Mucosa of stomach (tissue), 1 donor: ENCODE measurements around the gene DNPEP.
"Not testable (repeated sequence)": the region's sequence is repeated elsewhere in the genome, so short reads cannot be mapped to it uniquely, and the experiment has no call there.

ENCODE experiments used
- H3K27me3 ChIP-seq: one replicate; pipeline ENCODE4 v1.7.0; 2013; ENCODE audit warnings: mild to moderate bottlenecking, low read length; ENCODE audit not compliant: control insufficient read depth, insufficient read depth
- H3K36me3 ChIP-seq: one replicate; pipeline ENCODE4 v1.7.0; 2013; ENCODE audit warnings: low read length; ENCODE audit not compliant: control insufficient read depth, insufficient read depth
- H3K4me1 ChIP-seq: one replicate; pipeline ENCODE4 v1.7.0; 2013; ENCODE audit warnings: mild to moderate bottlenecking, low read length; ENCODE audit not compliant: control insufficient read depth, insufficient read depth
- H3K4me3 ChIP-seq: one replicate; pipeline ENCODE4 v1.7.0; 2013; ENCODE audit warnings: low read length
- H3K9ac ChIP-seq: one replicate; pipeline ENCODE4 v1.7.0; 2013; ENCODE audit warnings: mild to moderate bottlenecking, low read length, moderate library complexity
- H3K9me3 ChIP-seq: one replicate; pipeline ENCODE4 v1.7.0; 2013; ENCODE audit warnings: mild to moderate bottlenecking, low read length, moderate library complexity; ENCODE audit not compliant: control insufficient read depth
- donor health status: Pancreatic carcinoma.

DNPEP gene

DNA sequence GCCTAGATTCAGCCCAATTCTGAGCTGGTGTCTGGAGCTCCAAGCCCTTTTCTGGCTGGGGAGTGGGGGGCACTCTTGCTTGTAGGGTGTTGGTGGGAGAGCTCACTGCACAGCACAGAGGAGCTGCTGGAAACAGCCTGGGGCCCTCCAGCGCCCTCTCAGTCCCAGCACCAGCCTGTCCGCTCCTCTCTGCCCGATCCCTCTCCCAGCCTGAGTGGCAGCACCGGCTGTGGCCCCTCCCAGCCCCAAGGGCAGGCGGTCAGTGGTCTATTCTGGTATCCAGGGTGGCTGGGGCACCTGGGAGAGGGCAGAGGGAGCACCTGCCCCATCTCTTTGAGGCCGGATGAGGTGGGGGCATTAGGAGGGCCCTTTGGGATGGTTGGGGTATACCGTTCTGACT lies 17.2 kb upstream of the DNPEP start:
- Histone ChIP-seq H3K4me1 (peaks cover 13% of the 10 kb centered on the region), H3K27me3 (no peaks in the 10 kb centered on the region), H3K9me3 (no peaks in the 10 kb centered on the region), H3K4me3 (no peak overlapping the region), H3K36me3 (no peaks in the 10 kb centered on the region), H3K9ac (peak overlapping the region; percentile 3)

DNA sequence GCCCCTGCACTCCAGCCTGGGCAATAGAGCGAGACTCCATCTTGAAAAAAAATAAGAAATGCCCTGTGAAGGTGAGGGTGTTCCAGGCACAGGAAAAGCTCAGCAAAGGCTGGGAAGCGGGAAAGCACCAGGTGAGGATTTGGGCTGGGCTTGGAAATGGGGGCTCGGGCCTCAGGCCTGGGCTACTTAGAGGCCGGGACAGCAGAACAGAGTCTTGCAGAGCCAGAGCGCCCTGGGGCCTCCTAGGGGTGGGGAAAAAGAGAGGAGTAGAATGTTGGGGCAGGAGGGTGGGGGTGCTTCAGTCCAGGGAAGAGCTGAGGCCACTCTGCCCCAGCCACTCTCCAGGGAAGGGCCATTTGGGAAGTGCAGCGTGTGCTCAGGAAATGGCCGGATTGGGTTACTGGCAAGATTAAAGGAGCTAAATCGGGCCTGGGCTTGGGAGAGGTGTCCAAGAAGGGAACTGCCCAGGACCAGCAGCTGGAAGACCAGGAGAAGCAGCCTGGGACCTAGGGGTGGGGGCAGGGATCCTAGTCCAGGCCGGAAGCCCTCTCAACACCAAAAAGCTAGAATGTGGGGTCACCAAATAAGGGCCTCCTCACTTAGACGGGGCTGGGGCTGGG lies 16.7 kb upstream of the DNPEP start:
- Histone ChIP-seq H3K36me3 (no peaks in the 10 kb centered on the region), H3K9ac (no peak overlapping the region), H3K4me1 (peaks cover 19% of the 10 kb centered on the region), H3K4me3 (no peak overlapping the region), H3K9me3 (no peaks in the 10 kb centered on the region), H3K27me3 (no peaks in the 10 kb centered on the region)

DNA sequence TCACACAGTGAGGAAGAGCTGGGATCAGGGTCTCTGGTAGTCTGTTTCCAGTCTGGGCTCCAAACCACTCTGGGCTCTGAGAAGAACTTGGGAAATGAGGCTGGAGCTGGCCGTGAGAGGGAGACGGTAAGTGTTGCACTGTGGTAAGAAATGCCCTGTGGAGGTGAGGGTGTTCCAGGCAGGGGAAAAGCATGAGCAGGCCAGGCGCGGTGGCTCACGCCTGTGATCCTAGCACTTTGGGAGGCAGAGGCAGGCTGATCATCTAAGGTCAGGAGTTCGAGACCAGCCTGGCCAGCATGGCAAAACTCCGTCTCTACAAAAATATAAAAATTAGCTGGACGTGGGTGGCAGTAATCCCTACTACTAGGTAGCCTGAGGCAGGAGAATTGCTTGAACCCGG lies 16.1 kb upstream of the DNPEP start:
- H3K9me3 ChIP-seq: no peaks in the 10 kb centered on the region
- peaks cover 24% of the 10 kb centered on the region for H3K4me1 ChIP-seq
- no peak overlapping the region for H3K4me3 ChIP-seq
- no peaks in the 10 kb centered on the region for H3K36me3 ChIP-seq
- H3K27me3 ChIP-seq: no peaks in the 10 kb centered on the region
- H3K9ac ChIP-seq: no peak overlapping the region

DNA sequence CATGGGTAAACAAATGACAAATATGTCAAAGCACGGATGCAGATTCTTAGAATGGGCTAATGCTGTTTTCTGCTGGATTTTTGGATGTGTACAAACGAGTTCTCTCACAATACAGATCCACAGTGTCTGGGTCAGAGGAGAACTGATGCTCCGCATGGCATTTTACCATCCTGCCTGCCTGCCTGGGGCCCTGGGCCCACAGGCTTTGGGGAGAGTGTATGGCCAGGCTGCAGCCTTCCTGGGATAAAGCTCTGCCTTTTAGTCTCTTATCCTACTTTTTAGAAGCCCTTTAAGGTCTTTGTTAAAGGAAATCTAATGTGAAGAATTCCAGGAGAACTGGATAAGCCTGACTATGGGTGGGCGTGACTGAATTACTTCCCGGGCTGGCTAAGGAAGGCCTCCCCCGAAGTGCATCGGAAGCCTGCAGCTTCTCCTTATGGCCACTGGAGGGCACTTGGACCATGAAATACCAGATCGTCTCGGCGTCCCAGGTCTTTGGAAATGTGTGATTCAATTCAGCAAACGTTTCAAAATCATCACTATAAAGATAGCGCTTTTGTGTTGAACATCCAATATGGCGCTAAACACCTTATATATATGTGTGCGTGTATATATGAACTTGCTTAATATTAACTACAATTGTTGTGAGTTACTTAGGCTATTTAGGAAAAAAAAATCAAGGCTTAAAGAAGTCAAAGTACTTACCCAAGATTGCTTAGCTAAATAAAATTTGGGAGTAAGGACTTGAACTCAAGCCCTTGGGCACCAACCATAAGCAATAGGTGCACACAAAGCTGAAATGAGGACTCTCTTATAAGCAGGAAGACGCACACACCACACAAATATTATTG lies 15.2 kb upstream of the DNPEP start:
- no peaks in the 10 kb centered on the region for H3K9me3 ChIP-seq
- no peaks in the 10 kb centered on the region for H3K27me3 ChIP-seq
- no peak overlapping the region for H3K4me3 ChIP-seq
- peak overlapping the region; percentile 1 for H3K9ac ChIP-seq
- H3K4me1 ChIP-seq: peaks cover 30% of the 10 kb centered on the region
- H3K36me3 ChIP-seq: no peaks in the 10 kb centered on the region

DNA sequence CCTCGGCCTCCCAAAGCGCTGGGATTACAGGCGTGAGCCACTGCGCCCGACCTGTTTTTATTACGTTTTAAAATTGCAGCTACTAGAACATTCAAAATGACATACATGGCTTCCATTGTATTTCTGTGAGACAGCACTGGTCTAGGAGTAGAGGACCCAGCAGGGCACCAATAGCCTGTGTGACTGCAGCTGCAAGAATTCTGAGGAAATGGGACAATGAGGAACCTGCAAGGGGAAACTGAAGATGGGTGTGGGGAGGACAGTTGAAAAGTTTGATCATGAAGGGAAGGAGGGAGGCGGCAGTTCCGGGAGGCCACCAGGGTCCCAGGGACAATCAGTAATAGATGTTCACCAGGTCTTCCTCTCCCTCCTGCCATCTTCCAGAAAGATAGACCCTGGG lies 13.9 kb upstream of the DNPEP start:
- Histone ChIP-seq H3K4me3 (no peak overlapping the region), H3K4me1 (peaks cover 30% of the 10 kb centered on the region), H3K9ac (no peak overlapping the region), H3K36me3 (no peaks in the 10 kb centered on the region), H3K27me3 (no peaks in the 10 kb centered on the region), H3K9me3 (no peaks in the 10 kb centered on the region)

GRCh38 chr2:219400562-219400961 lies 12.8 kb upstream of the DNPEP start:
- no peak overlapping the region for H3K4me3 ChIP-seq

DNA sequence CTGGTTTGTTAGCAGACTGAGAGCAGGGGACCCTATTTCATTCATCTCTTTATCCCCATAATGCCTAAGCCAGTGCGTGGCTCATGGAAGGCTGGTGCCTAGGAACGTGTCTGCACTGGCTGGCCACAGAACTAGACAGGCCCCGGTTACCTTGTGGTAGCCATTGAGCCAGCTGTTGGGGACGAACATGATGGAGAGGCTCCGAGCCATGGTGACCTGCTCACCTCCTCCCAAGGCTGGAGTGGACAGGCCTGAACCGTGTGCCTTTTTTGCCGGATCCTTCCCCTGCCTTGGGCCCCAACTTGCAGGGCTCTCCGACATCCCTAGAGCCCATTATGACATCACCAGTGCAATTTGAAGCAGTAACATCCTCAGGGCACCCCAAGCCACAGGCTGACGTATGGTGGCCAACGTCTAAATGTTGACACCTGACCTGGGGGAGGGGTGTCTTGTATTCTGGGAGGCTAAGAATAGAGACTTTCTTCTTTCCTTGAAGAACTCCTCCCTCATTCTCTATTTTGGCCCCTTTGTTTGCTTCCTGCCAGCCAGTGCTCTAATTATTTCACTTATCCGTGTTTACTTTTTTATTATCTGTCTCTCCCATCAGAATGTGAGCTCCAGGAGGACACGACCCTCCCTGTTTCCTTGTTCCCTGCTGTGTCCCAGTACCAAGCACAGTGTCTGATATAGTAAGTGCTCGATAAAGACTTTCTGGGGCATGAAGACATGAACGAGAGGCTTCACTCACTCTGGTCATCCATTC lies 12.2 kb upstream of the DNPEP start:
- Histone ChIP-seq H3K4me1 (peaks cover 30% of the 10 kb centered on the region), H3K27me3 (no peaks in the 10 kb centered on the region), H3K9ac (no peak overlapping the region), H3K4me3 (no peak overlapping the region), H3K36me3 (no peaks in the 10 kb centered on the region), H3K9me3 (no peaks in the 10 kb centered on the region)

More at GRCh38 chr2:219400562-219400961, 12.8 kb upstream of the DNPEP start:
- Histone ChIP-seq H3K9ac (no peak overlapping the region), H3K27me3 (no peaks in the 10 kb centered on the region), H3K4me1 (peaks cover 30% of the 10 kb centered on the region), H3K36me3 (no peaks in the 10 kb centered on the region), H3K9me3 (no peaks in the 10 kb centered on the region)

GRCh38 chr2:219398721-219399363 lies 11.1 kb upstream of the DNPEP start:
- peak overlapping the region; percentile 32 for H3K9ac ChIP-seq
- H3K4me3 ChIP-seq: no peak overlapping the region

DNA sequence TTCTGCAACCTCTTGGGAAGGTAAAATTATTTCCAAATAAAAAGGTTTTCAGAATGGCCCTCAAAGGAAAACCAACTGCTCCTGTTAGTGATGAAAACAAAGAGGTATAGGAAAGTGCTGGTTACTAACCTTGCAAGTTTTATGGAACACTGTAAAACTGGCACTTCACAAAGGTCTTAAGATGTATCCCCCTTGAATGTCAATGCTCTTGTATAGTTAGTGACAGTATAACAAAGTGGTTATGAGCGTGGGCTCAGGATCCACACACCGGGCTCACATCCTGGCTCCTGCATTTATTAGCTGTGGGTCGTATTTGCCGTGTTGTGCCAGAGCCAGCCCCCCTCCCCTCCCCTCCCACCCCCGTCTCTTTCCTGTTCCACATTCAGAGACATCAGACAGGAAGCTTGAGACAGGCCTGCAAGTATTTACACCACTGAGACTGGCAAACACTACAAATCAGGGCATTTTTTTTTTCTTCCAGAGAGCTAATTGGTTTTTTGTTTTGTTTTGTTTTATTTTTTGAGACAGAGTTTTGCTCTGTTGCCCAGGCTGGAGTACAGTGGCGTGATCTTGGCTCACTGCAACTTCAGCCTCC lies 9.2 kb upstream of the DNPEP start:
- H3K9me3 ChIP-seq: no peaks in the 10 kb centered on the region

More at GRCh38 chr2:219398721-219399363, 11.1 kb upstream of the DNPEP start:
- Histone ChIP-seq H3K4me1 (peaks cover 30% of the 10 kb centered on the region), H3K9me3 (no peaks in the 10 kb centered on the region), H3K27me3 (no peaks in the 10 kb centered on the region), H3K36me3 (no peaks in the 10 kb centered on the region)

GRCh38 chr2:219395609-219396008 lies 7.9 kb upstream of the DNPEP start:
- peaks cover 23% of the 10 kb centered on the region for H3K4me1 ChIP-seq
- H3K4me3 ChIP-seq: no peak overlapping the region
- H3K9me3 ChIP-seq: no peaks in the 10 kb centered on the region
- H3K27me3 ChIP-seq: no peaks in the 10 kb centered on the region
- no peaks in the 10 kb centered on the region for H3K36me3 ChIP-seq
- no peak overlapping the region for H3K9ac ChIP-seq

More for the DNA sequence above, 9.2 kb upstream of the DNPEP start:
- Histone ChIP-seq H3K4me1 (peaks cover 24% of the 10 kb centered on the region), H3K4me3 (no peak overlapping the region), H3K36me3 (no peaks in the 10 kb centered on the region), H3K9ac (no peak overlapping the region), H3K27me3 (no peaks in the 10 kb centered on the region)

- not testable (repeated sequence) for H3K4me3 ChIP-seq, H3K9me3 ChIP-seq, H3K27me3 ChIP-seq, H3K36me3 ChIP-seq, H3K9ac ChIP-seq
- peaks cover 18% of the 10 kb centered on the region for H3K4me1 ChIP-seq
Observed at GRCh38 chr2:219395056-219395455, 7.3 kb upstream of the DNPEP start.
